Calu3 (cell line): ENCODE data around the gene PKP4. TPM values are rescaled to one million over a fixed set of nuclear protein-coding genes. Genes with fewer than 3 reads are reported as not detected.

Experiments
- BruUV-seq: library from RNA; stranded (reverse); fragments of 400-500 nt; replicated peaks from 2 replicates; lab custom pipeline; 2021; lab: Mats Ljungman, UMichigan
- CTCF ChIA-PET: fragments of 300-600 bp; sonication (Branson Sonifier 250); formaldehyde crosslinking; loops from one replicate; lab custom pipeline; 2022; ENCODE audit warnings: antibody characterized with exemption; lab: Charles Lee
- DNase-seq: peaks from one replicate; pipeline ENCODE4 v3.0.0; 2022
- H3K27ac Mint-ChIP-seq: one replicate; pipeline ENCODE4 v1.8.0; 2022; ENCODE audit warnings: mixed read lengths; ENCODE audit not compliant: unreplicated experiment
- H3K27me3 Mint-ChIP-seq: one replicate; pipeline ENCODE4 v1.8.0; 2022; ENCODE audit warnings: mixed read lengths; ENCODE audit not compliant: unreplicated experiment
- H3K36me3 Mint-ChIP-seq: one replicate; pipeline ENCODE4 v1.8.0; 2022; ENCODE audit warnings: mild to moderate bottlenecking, moderate library complexity, mixed read lengths; ENCODE audit not compliant: insufficient read depth, unreplicated experiment
- H3K4me1 Mint-ChIP-seq: one replicate; pipeline ENCODE4 v1.8.0; 2022; ENCODE audit warnings: mild to moderate bottlenecking, low read depth, mixed read lengths; ENCODE audit not compliant: unreplicated experiment
- H3K4me3 Mint-ChIP-seq: one replicate; pipeline ENCODE4 v1.8.0; 2022; ENCODE audit warnings: mild to moderate bottlenecking, low read depth, moderate library complexity, mixed read lengths; ENCODE audit not compliant: unreplicated experiment
- H3K9me3 Mint-ChIP-seq: one replicate; pipeline ENCODE4 v1.8.0; 2022; ENCODE audit warnings: low read depth, mixed read lengths; ENCODE audit not compliant: unreplicated experiment
- CTCF ChIP-seq: fragments of 200-600 bp; IDR thresholded peaks from one replicate; pipeline ENCODE4 v1.8.0; 2022; ENCODE audit warnings: antibody characterized with exemption; ENCODE audit not compliant: unreplicated experiment
- intact Hi-C: fragments of 100-400 bp; cut with micrococcal nuclease; formaldehyde crosslinking; loops from one replicate; pipeline ENCODE4 v1.10.0; 2022; ENCODE audit not compliant: unreplicated experiment
- total RNA-seq: library from RNA; stranded (reverse); gene quantifications from 2 replicates; pipeline ENCODE4 v1.2.3, GENCODE V29; 2022

PKP4 gene
- total RNA-seq, 1 experiment from 2014 or later = 137 TPM

- DNase-seq = peak; percentile 21
- peaks cover 69% of the 10 kb centered on the region for H3K4me1 Mint-ChIP-seq
- no peaks in the 10 kb centered on the region for H3K9me3 Mint-ChIP-seq
- intact Hi-C loops = loop anchor here (1.0 to 5.0 kb wide), 2 partner anchors 8 to 37 kb away; no protein-coding TSS in a partner anchor
- peak overlapping the region; percentile 81 for H3K27ac Mint-ChIP-seq
- peak overlapping the region; percentile 34 for H3K4me3 Mint-ChIP-seq
- H3K36me3 Mint-ChIP-seq = peaks cover 26% of the 10 kb centered on the region
- no peaks in the 10 kb centered on the region for H3K27me3 Mint-ChIP-seq
- CTCF ChIA-PET = interaction anchor here (0.8 to 1.5 kb wide), 4 partner anchors 10 to 471 kb away, joined by 3 to 4 read pairs (median 4); no protein-coding TSS in a partner anchor
- no peak for TF ChIP-seq CTCF
- BruUV-seq = no TSS peak
These were observed 48.7 kb downstream of the PKP4 start for GRCh38 chr2:158505448-158505934.

- no peaks in the 10 kb centered on the region for H3K27me3 Mint-ChIP-seq
- intact Hi-C loops = loop anchor here (5.0 kb wide), 1 partner anchor 35 kb away; no protein-coding TSS in a partner anchor
- H3K9me3 Mint-ChIP-seq = no peaks in the 10 kb centered on the region
- no peak overlapping the region for H3K4me3 Mint-ChIP-seq
- peaks cover 60% of the 10 kb centered on the region for H3K4me1 Mint-ChIP-seq
- CTCF ChIA-PET = interaction anchor here (0.7 kb wide), 1 partner anchor 328 kb away, joined by 3 read pairs; no protein-coding TSS in a partner anchor
- no peak for TF ChIP-seq CTCF
- BruUV-seq = no TSS peak
- H3K36me3 Mint-ChIP-seq = peaks cover 25% of the 10 kb centered on the region
- DNase-seq = no peak
- H3K27ac Mint-ChIP-seq = peak overlapping the region; percentile 41
These were observed 50.4 kb downstream of the PKP4 start for GRCh38 chr2:158507141-158507540.

- Mint-ChIP-seq H3K9me3 (no peaks in the 10 kb centered on the region), H3K36me3 (peaks cover 25% of the 10 kb centered on the region), H3K4me3 (no peak overlapping the region), H3K27ac (peak overlapping the region; percentile 41), H3K4me1 (peaks cover 60% of the 10 kb centered on the region), H3K27me3 (no peaks in the 10 kb centered on the region)
- DNase-seq = no peak
- no peak for TF ChIP-seq CTCF
- BruUV-seq = no TSS peak
- intact Hi-C loops = loop anchor here (5.0 kb wide), 1 partner anchor 35 kb away; no protein-coding TSS in a partner anchor
- CTCF ChIA-PET = interaction anchor here (0.7 to 1.1 kb wide), 3 partner anchors 216 to 1246 kb away, joined by 3 to 5 read pairs (median 3); no protein-coding TSS in a partner anchor
These were observed 50.9 kb downstream of the PKP4 start for GRCh38 chr2:158507679-158508078.

GRCh38 chr2:158509928-158510797 lies 53.4 kb downstream of the PKP4 start:
- Mint-ChIP-seq H3K4me1 (peaks cover 65% of the 10 kb centered on the region), H3K27me3 (no peaks in the 10 kb centered on the region), H3K4me3 (peak overlapping the region; percentile 40), H3K27ac (peak overlapping the region; percentile 77), H3K36me3 (peaks cover 36% of the 10 kb centered on the region), H3K9me3 (peaks cover 2% of the 10 kb centered on the region)
- intact Hi-C loops = loop anchor here (5.0 kb wide), 1 partner anchor 32 kb away; no protein-coding TSS in a partner anchor
- no peak for TF ChIP-seq CTCF
- peak; percentile 23 for DNase-seq
- BruUV-seq = no TSS peak
- CTCF ChIA-PET = interaction anchor here (1.0 kb wide), 1 partner anchor 12 kb away, joined by 3 read pairs; no protein-coding TSS in a partner anchor
